ENCODE data around the gene CDC14B. TPM values are rescaled to one million over a fixed set of nuclear protein-coding genes. Genes with fewer than 3 reads are reported as not detected.
"Not testable (repeated sequence)": the region's sequence is repeated elsewhere in the genome, so short reads cannot be mapped to it uniquely, and the experiment has no call there.

CDC14B gene
- total RNA-seq, 1 experiment from 2014 or later = 11.4 TPM

GRCh38 chr9:96553070-96553469, 66.6 kb downstream of the CDC14B start:
- peak overlapping the region; percentile 49 for H3K27ac ChIP-seq (ENCODE audit: low read length)
- TF ChIP-seq EZH2 (IDR thresholded peaks at IDR 0.05; ENCODE audit: low read length, unreplicated experiment) (no peak), EZH2phosphoT487 (IDR thresholded peaks at IDR 0.05; ENCODE audit: borderline replicate concordance, low read length) (no peak)
- TF ChIP-seq, protein P1, sequence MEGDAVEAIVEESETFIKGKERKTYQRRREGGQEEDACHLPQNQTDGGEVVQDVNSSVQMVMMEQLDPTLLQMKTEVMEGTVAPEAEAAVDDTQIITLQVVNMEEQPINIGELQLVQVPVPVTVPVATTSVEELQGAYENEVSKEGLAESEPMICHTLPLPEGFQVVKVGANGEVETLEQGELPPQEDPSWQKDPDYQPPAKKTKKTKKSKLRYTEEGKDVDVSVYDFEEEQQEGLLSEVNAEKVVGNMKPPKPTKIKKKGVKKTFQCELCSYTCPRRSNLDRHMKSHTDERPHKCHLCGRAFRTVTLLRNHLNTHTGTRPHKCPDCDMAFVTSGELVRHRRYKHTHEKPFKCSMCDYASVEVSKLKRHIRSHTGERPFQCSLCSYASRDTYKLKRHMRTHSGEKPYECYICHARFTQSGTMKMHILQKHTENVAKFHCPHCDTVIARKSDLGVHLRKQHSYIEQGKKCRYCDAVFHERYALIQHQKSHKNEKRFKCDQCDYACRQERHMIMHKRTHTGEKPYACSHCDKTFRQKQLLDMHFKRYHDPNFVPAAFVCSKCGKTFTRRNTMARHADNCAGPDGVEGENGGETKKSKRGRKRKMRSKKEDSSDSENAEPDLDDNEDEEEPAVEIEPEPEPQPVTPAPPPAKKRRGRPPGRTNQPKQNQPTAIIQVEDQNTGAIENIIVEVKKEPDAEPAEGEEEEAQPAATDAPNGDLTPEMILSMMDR (conservative IDR thresholded peaks at IDR 0.05; ENCODE audit: low read depth, low read length) = no peak
- CTCF ChIA-PET = no interaction called here

DNA sequence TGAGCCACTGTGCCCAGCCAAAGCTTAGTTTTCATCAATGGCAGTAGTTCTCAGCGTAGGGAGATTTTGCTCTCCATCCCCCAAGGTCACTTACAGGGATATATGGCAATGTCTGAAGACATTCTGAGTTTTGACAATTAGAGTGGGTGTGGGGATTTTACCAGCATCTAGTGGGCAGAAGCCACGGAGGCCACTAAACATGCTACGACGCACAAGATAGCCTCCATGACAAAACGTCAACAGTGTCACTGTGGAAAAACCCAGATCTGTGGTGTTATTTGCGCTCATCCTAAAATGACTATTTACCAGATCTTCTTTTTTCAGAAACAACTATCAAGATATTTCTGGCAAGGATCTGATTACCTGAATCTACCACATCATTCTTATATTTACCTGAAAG, 68.2 kb downstream of the CDC14B start:
- DNase-seq (no peak), ATAC-seq (no peak)
- ChIA-PET CTCF (no interaction called here), POLR2A (ENCODE audit: unreplicated experiment) (no interaction called here)
- intact Hi-C loops (cut with micrococcal nuclease) = no loop called here
- H3K4me2 ChIP-seq (ENCODE audit: low read length) = no peak overlapping the region
- no peak overlapping the region for H3K9ac ChIP-seq (ENCODE audit: low read length)
- H3K36me3 ChIP-seq (ENCODE audit: low read depth, low read length) = no peaks in the 10 kb centered on the region
- H3K9me3 ChIP-seq (ENCODE audit: low read length) = no peaks in the 10 kb centered on the region
- no peaks in the 10 kb centered on the region for H4K20me1 ChIP-seq (ENCODE audit: low read length)
- H3K27me3 ChIP-seq (ENCODE audit: low read length) = no peaks in the 10 kb centered on the region
- TF ChIP-seq, protein P1 (conservative IDR thresholded peaks at IDR 0.05; ENCODE audit: low read depth, low read length) = no peak
- TF ChIP-seq EZH2 (IDR thresholded peaks at IDR 0.05; ENCODE audit: low read length, unreplicated experiment) = no peak
- no peak for TF ChIP-seq EZH2phosphoT487 (IDR thresholded peaks at IDR 0.05; ENCODE audit: borderline replicate concordance, low read length)
- peaks cover 21% of the 10 kb centered on the region for H3K4me1 ChIP-seq (ENCODE audit: insufficient read depth, low read length)
- H3K4me3 ChIP-seq (ENCODE audit: low read length) = no peak overlapping the region
- H3K27ac ChIP-seq (ENCODE audit: low read length) = no peak overlapping the region
- H3K9me2 ChIP-seq (replicated peaks; ENCODE audit: low read length) = no peaks in the 10 kb centered on the region
- no peaks in the 10 kb centered on the region for H3F3A ChIP-seq (ENCODE audit: low read length, unreplicated experiment)
- H3K79me2 ChIP-seq (ENCODE audit: low read length) = no peaks in the 10 kb centered on the region
- H2AFZ ChIP-seq (ENCODE audit: low read length) = no peak overlapping the region
- BruUV-seq (replicated peaks) = no TSS peak

More at GRCh38 chr9:96553070-96553469, 66.6 kb downstream of the CDC14B start:
- Histone ChIP-seq H3K9me3 (ENCODE audit: low read length) (no peaks in the 10 kb centered on the region), H3K4me1 (ENCODE audit: insufficient read depth, low read length) (peaks cover 21% of the 10 kb centered on the region), H2AFZ (ENCODE audit: low read length) (no peak overlapping the region), H3K9ac (ENCODE audit: low read length) (no peak overlapping the region), H3K4me2 (ENCODE audit: low read length) (peak overlapping the region; percentile 64), H3K27me3 (ENCODE audit: low read length) (no peaks in the 10 kb centered on the region), H4K20me1 (ENCODE audit: low read length) (no peaks in the 10 kb centered on the region), H3K4me3 (ENCODE audit: low read length) (no peak overlapping the region), H3F3A (ENCODE audit: low read length, unreplicated experiment) (no peaks in the 10 kb centered on the region), H3K79me2 (ENCODE audit: low read length) (no peaks in the 10 kb centered on the region), H3K36me3 (ENCODE audit: low read depth, low read length) (no peaks in the 10 kb centered on the region), H3K9me2 (replicated peaks; ENCODE audit: low read length) (no peaks in the 10 kb centered on the region)
- POLR2A ChIA-PET (ENCODE audit: unreplicated experiment) = interaction anchor here (0.7 kb wide), 1 partner anchor 13 kb away, joined by 14 read pairs; no protein-coding TSS in a partner anchor
- intact Hi-C loops (cut with micrococcal nuclease) = no loop called here
- no TSS peak for BruUV-seq (replicated peaks)
- ATAC-seq = peak; percentile 57
- peak; percentile 80 for DNase-seq

DNA sequence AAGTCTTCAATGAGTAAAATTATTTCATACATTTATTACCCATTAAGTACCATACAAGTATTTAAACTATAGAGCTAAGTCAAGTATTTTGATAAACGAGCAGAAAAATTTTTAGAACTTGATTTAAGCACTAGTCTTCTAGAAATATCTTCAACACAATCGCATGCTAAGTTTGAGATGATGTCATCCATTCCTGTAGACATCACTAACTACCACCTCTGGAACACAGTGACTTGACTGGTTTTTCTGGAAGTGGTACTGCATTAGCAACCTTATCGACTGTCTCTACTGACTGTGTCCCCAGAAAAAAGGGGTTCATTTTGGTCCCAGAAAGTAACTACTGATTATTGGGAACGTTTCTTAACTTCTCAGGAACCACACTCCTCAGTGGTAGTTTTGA, 69.0 kb downstream of the CDC14B start:
- Histone ChIP-seq H3K4me3 (ENCODE audit: low read length) (no peak overlapping the region), H3K9ac (ENCODE audit: low read length) (no peak overlapping the region), H3K79me2 (ENCODE audit: low read length) (no peaks in the 10 kb centered on the region), H2AFZ (ENCODE audit: low read length) (no peak overlapping the region), H4K20me1 (ENCODE audit: low read length) (no peaks in the 10 kb centered on the region), H3K9me2 (replicated peaks; ENCODE audit: low read length) (no peaks in the 10 kb centered on the region), H3K36me3 (ENCODE audit: low read depth, low read length) (no peaks in the 10 kb centered on the region), H3K27ac (ENCODE audit: low read length) (no peak overlapping the region), H3K4me1 (ENCODE audit: insufficient read depth, low read length) (peaks cover 21% of the 10 kb centered on the region), H3K4me2 (ENCODE audit: low read length) (no peak overlapping the region), H3F3A (ENCODE audit: low read length, unreplicated experiment) (no peaks in the 10 kb centered on the region), H3K9me3 (ENCODE audit: low read length) (no peaks in the 10 kb centered on the region), H3K27me3 (ENCODE audit: low read length) (no peaks in the 10 kb centered on the region)
- DNase-seq (no peak), ATAC-seq (no peak)
- intact Hi-C loops (cut with micrococcal nuclease) = no loop called here
- CTCF ChIA-PET = no interaction called here
- TF ChIP-seq, protein P1 (conservative IDR thresholded peaks at IDR 0.05; ENCODE audit: low read depth, low read length) = no peak
- no peak for TF ChIP-seq EZH2phosphoT487 (IDR thresholded peaks at IDR 0.05; ENCODE audit: borderline replicate concordance, low read length)
- no peak for TF ChIP-seq EZH2 (IDR thresholded peaks at IDR 0.05; ENCODE audit: low read length, unreplicated experiment)
- POLR2A ChIA-PET (ENCODE audit: unreplicated experiment) = no interaction called here
- BruUV-seq (replicated peaks) = no TSS peak

- H3K9me2 ChIP-seq (replicated peaks; ENCODE audit: low read length); POLR2A ChIA-PET (ENCODE audit: unreplicated experiment); H3K4me1 ChIP-seq (ENCODE audit: insufficient read depth, low read length); H3K36me3 ChIP-seq (ENCODE audit: low read depth, low read length); H3K9ac ChIP-seq (ENCODE audit: low read length); H3K9me3 ChIP-seq (ENCODE audit: low read length); H3F3A ChIP-seq (ENCODE audit: low read length, unreplicated experiment); ATAC-seq; H3K4me3 ChIP-seq (ENCODE audit: low read length); H3K79me2 ChIP-seq (ENCODE audit: low read length); H4K20me1 ChIP-seq (ENCODE audit: low read length); intact Hi-C loops (cut with micrococcal nuclease); H2AFZ ChIP-seq (ENCODE audit: low read length); H3K4me2 ChIP-seq (ENCODE audit: low read length); BruUV-seq (replicated peaks); H3K27ac ChIP-seq (ENCODE audit: low read length); DNase-seq; CTCF ChIA-PET; H3K27me3 ChIP-seq (ENCODE audit: low read length): not testable (repeated sequence)
These were observed 76.5 kb downstream of the CDC14B start for GRCh38 chr9:96543131-96543530.

Data from PC-3 (cell line).